Measurements from ENCODE around the gene MCL1.
"Not testable (repeated sequence)": the region's sequence is repeated elsewhere in the genome, so short reads cannot be mapped to it uniquely, and the experiment has no call there.

Gene MCL1

GRCh38 chr1:150567717-150568593, 11.5 kb downstream of the MCL1 start:
- DNase-seq, result no peak

DNA sequence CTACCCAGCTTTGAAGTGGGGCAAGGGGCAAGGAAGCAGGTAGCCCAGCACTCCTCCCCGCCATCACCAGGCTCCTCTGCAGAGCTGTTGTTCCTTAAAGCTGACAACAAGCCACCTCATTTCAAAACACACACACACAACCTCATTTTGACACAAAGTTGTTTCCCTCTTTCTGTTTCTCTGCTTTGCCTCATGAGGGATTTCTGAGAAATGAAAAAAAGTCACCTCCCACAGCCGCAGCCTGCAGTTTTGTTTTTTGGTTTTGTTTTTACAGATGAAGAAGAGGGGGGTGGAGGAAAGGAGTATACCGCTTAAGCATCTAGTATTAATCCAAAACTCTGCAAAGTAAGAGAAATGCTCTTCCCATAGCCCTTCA, 12.1 kb downstream of the MCL1 start:
- no peak for DNase-seq

GRCh38 chr1:150566589-150567340, 12.6 kb downstream of the MCL1 start:
- no peak for DNase-seq

DNA sequence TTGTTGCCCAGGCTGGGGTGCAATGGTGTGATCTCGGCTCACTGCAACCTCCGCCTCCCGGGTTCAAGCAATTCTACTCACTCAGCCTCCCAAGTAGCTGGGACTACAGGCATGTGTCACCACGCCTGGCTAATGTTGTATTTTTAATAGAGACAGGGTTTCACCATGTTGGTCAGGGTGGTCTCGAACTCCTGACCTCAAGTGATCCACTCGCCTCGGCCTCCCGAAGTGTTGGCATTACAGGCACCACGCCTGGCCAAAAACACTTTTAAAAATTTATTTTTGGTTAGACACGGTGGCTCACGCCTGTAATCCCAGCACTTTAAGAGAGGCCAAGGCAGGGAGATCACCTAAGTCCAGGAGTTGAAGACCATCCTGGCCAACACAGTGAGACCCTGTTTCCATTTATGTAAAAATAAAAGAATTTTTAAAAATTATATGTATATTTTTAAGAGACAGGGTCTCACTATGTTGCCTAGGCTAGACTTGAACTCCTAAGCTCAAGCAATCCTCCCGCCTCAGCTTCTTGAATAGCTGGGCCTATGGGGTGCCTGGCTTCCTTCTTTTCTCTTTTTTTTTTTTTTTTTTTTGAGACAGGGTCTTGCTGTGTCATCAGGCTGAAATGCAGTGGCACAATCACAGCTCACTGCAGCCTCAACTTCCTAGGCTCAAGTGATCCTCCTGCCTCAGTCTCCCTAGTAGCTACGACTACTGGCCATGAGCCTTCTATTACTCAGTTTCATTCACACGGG, 14.0 kb downstream of the MCL1 start:
- not testable (repeated sequence) for DNase-seq

DNA sequence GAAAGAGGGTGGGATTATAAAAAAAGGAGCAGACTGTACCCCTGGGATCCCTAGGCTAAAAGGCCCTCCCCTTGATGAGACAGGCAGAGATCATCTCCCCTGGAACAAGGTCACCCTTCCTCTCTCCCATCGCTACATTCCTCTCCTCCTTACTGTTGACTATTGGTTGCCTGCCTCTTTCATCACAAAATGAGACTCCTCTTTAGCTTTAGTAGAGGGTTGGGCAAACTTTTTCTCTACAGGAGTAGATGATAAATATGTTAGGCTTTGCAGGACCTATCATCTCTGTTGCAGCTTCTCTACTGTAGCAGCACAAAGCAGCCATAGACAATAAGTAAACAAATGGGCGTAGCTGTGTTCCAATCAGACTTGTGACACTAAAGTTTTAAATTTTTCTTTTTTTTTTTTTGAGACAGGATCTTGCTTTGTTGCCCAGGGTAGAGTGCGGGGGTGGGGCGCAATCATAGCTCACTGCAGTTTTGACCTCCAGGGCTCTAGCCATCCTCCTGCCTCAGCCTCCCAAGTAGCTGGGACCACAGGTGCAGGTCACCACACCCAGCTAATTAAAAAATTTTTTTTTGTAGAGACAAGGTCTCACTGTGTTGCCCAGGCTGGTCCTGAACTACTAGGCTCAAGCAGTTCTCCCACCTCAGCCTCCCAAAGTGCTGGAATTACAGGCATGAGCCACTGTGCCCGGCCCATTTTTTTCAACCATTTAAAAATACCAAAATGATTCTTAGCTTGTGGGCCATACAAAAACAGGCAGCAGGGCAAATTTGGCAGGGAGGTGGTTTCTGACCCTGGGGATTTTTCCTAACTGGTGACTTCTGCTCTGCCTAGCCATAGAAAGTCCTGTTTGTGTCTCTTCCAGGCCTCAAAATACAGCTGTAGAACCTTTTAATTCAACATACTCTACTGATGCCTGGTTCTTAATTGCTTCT, 15.1 kb downstream of the MCL1 start:
- DNase-seq, result no peak

GRCh38 chr1:150563340-150564038, 15.9 kb downstream of the MCL1 start:
- no peak for DNase-seq

- no peak for DNase-seq
Measured at GRCh38 chr1:150562446-150563339, 16.7 kb downstream of the MCL1 start.

DNA sequence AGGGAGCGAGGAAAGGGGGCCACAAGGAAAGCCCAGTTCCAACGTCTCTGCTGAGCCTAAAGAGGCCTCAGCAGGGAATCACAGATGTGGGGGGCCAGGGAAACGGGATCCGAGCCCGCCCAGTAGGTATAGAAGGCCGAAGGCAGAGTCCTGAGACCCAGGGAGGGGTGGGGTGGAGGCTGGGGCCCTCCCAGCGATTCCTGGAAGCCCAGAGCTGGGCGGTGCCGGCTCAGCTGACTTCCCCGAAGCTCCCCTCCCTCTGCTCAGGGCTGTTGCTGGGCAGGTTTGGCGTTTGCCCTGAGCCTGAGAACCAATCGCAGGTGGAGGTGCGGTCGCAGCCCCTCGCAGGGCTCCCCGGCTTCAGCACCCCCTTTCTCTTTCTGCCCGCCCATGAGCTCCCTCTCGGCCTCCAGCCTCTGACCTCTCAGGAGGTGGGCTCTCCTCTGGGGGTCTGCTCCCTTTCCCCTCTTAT, 17.4 kb downstream of the MCL1 start:
- DNase-seq, result peak; percentile 79 to 85

DNA sequence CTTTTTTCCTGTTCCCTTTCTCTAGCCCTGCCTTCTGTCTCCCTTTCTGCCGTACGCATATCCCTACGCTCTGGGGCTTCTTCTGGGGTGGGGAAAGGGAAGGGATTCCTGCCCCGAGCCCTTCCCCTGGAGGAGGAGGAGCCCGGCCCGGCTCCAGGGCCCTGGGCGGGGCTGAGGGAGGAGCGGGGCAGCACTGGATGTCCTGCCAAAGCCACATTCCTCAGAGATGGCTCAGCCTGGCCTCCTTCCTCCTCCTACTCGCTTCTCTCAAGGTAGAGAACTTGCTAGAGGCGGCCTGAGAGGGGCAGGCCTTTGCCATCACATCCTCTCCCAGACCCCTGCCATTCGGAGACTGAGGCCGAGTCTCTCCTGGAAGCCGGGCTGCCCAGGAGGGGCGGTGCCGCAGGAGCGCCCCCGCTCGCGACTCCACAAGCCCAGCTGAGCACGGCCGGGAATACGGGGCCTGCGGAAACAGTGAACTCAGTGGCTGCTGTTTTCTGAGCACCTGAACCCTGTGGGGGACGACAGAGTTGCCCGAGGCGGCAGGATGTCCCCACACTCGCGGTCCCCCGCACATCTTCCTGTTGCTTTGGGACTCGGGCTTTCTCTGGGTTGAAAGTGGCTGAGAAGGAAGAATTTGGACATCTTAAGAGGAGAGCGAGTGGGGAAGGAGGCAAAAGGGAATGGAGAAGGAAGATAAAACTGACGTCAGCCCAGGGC, 18.0 kb downstream of the MCL1 start:
- DNase-seq, result peak; percentile 91 to 94

GRCh38 chr1:150560576-150561253, 18.7 kb downstream of the MCL1 start:
- DNase-seq, result peak; percentile 91 to 94

DNA sequence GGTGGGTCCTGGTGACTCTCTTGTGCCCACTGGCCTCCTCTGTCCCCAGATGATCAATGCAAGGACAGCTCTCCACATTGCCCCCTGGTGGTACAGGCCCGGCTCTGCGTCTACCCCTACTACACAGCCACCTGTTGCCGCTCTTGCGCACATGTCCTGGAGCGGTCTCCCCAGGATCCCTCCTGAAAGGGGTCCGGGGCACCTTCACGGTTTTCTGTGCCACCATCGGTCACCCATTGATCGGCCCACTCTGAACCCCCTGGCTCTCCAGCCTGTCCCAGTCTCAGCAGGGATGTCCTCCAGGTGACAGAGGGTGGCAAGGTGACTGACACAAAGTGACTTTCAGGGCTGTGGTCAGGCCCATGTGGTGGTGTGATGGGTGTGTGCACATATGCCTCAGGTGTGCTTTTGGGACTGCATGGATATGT, 19.4 kb downstream of the MCL1 start:
- peak; percentile 62 to 74 for DNase-seq

DNA sequence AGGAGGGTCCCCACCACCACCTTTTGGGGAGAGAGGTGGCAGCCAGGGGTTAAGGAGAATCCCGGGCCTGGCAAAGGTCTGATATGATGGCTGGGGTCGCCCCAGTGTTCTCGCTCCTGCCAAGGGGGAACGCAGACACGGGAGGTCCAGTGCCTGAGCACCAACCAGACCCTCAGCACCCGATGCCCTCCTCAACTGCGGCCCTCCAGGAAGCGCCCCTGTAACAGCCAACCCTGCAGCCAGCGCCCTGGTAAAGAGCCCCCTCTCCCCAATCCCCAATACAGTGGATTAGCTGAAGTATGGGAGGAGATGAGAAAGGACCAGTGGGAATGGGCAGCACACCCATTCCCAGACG, 19.8 kb downstream of the MCL1 start:
- DNase-seq, result no peak

DNA sequence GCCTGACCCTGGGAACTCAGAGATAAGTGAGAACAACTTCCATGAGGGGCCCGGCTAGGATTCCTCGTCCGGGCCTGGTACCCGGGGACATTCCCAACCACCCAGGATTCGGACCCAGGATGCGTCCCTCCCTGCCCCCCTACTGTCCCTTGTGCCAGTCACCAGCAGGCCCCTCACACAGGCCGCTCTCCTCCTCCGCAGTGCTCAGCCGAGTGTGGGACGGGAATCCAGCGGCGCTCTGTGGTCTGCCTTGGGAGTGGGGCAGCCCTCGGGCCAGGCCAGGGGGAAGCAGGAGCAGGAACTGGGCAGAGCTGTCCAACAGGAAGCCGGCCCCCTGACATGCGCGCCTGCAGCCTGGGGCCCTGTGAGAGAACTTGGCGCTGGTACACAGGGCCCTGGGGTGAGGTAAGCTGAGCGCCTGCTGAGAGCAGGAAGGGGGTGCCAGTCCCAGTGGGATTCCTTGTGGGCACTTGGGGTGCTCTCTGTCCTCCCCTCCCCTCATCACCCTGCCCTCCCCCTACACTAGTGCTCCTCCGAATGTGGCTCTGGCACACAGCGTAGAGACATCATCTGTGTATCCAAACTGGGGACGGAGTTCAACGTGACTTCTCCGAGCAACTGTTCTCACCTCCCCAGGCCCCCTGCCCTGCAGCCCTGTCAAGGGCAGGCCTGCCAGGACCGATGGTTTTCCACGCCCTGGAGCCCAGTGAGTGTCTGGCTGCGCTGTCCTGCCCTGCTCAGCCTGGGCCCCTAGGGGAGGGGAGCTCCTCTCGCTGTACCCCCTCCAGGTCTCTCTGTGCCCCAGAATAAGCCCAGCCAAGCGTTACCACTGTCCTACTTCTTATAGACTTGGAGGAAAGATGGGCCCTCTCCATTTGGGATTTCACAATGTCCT, 20.4 kb downstream of the MCL1 start:
- no peak for DNase-seq

GRCh38 chr1:150558303-150558704, 21.1 kb downstream of the MCL1 start:
- no peak for DNase-seq

GRCh38 chr1:150557813-150558212, 21.6 kb downstream of the MCL1 start:
- DNase-seq, result no peak

DNA sequence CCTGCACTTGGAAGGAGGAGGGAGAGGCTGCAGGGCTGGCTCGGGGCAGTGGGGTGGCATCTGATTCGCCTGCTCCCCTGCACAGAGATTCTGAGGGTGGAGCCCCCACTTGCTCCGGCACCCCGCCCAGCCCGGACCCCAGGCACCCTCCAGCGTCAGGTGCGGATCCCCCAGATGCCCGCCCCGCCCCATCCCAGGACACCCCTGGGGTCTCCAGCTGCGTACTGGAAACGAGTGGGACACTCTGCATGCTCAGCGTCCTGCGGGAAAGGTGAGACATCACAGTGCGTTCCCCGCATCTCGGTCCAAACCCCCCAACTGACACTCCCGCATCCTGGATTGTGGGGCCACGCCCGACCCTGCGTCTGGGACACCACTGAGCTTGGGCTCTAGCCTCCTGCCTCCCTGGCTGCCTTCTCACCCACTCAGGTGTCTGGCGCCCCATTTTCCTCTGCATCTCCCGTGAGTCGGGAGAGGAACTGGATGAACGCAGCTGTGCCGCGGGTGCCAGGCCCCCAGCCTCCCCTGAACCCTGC, 22.3 kb downstream of the MCL1 start:
- no peak for DNase-seq

DNA sequence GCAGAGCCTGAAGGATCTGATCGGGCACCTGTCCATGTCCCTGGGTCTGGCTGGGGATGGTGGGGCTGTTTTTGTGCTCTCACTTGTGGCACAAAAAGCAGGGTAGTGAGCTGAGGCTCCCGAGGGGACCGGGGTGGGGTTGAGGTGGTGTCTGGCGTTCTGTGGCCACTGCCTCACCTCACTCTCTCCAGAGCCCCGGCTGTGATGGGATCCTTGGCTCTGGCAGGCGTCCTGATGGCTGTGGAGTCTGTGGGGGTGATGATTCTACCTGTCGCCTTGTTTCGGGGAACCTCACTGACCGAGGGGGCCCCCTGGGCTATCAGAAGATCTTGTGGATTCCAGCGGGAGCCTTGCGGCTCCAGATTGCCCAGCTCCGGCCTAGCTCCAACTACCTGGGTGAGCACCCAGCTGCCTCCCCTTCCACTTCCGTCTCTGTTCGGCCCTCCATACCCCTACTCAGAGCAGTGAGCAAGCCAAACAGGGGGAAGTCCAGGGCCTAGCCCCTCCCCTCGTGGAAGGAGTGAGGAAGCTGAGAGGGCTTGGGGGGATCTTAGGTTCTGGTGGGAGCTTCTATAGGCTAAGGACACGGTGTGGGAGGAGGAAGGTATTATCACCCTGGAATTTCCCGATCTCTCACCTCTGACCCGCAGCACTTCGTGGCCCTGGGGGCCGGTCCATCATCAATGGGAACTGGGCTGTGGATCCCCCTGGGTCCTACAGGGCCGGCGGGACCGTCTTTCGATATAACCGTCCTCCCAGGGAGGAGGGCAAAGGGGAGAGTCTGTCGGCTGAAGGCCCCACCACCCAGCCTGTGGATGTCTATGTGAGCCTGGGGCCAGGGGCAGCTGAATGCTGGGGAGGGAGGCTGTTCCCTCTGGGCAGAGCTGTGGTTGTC, 23.2 kb downstream of the MCL1 start:
- no peak for DNase-seq
